Gastroesophageal sphincter (tissue), 3 donors: ENCODE measurements around the gene FGFR4.

ENCODE experiments used
- CTCF ChIP-seq, 4 experiments: fragments of 200-600 bp in 2 of 4; fragments of 450-650 bp in 2 of 4; sonication (generic) in 1 of 4; IDR thresholded peaks; one replicate each; pipeline ENCODE4 v1.5.1; 2017 to 2019; ENCODE audit warnings: antibody characterized with exemption in 4 of 4, mild to moderate bottlenecking in 2 of 4, moderate library complexity in 2 of 4
- EP300 ChIP-seq: sonication (generic); formaldehyde crosslinking; IDR thresholded peaks from one replicate; pipeline ENCODE4 v1.6.1; 2017; ENCODE audit warnings: antibody characterized with exemption, mild to moderate bottlenecking
- POLR2AphosphoS5 ChIP-seq: sonication (generic); formaldehyde crosslinking; IDR thresholded peaks from one replicate; pipeline ENCODE4 v1.6.1; 2017; ENCODE audit warnings: antibody characterized with exemption

- TF ChIP-seq CTCF (IDR thresholded peaks at IDR 0.05) (no peak), POLR2AphosphoS5 (no peak), EP300 (no peak)
Observed at GRCh38 chr5:177109810-177110209, 23.1 kb downstream of the FGFR4 start.
